Activated CD4-positive, alpha-beta T cell treated with anti-CD3 and anti-CD28 coated beads for 36 hours (primary cell): ENCODE results near the gene EML6. TPM values are rescaled to one million over a fixed set of nuclear protein-coding genes. Genes with fewer than 3 reads are reported as not detected.
"Not testable (repeated sequence)": the region's sequence is repeated elsewhere in the genome, so short reads cannot be mapped to it uniquely, and the experiment has no call there.

Experiments used
- ATAC-seq: fragments of 200-7000 bp; cut with Tn5 transposase; one replicate; pipeline ENCODE4 v1.10.0; 2021; ENCODE audit warnings: mild to moderate bottlenecking, moderate library complexity
- CTCF ChIA-PET: fragments of 350-600 bp; sonication (Branson Sonifier 250); formaldehyde crosslinking; loops from one replicate; lab custom pipeline; 2021; ENCODE audit warnings: antibody characterized with exemption; lab: Charles Lee
- POLR2A ChIA-PET: fragments of 350-600 bp; sonication (Branson Sonifier 250); formaldehyde crosslinking; loops from one replicate; lab custom pipeline; 2021; ENCODE audit warnings: antibody characterized with exemption, inconsistent platforms; lab: Charles Lee
- DNase-seq: peaks from one replicate; pipeline ENCODE4 v3.0.0-alpha.2; 2020
- H3K27ac Mint-ChIP-seq: one replicate; pipeline ENCODE4 v1.8.0; 2021; ENCODE audit warnings: mixed read lengths
- H3K27me3 Mint-ChIP-seq: one replicate; pipeline ENCODE4 v1.8.0; 2021; ENCODE audit warnings: mixed read lengths
- H3K36me3 Mint-ChIP-seq: one replicate; pipeline ENCODE4 v1.8.0; 2021; ENCODE audit warnings: low read depth, mixed read lengths
- H3K4me1 Mint-ChIP-seq: one replicate; pipeline ENCODE4 v1.8.0; 2021; ENCODE audit warnings: mixed read lengths
- H3K4me3 Mint-ChIP-seq: one replicate; pipeline ENCODE4 v1.8.0; 2021; ENCODE audit warnings: mild to moderate bottlenecking, moderate library complexity, mixed read lengths
- H3K9me3 Mint-ChIP-seq: one replicate; pipeline ENCODE4 v1.8.0; 2021; ENCODE audit warnings: low read depth, mixed read lengths
- intact Hi-C, 2 experiments: fragments of 100-400 bp; cut with DNase I in 1 of 2; cut with micrococcal nuclease in 1 of 2; formaldehyde crosslinking; loops; one replicate each; pipeline versions ENCODE4 v1.14.2 to v1.15.1; 2022 to 2024; cut with DNase I, micrococcal nuclease
- total RNA-seq, 2 experiments: library from RNA; stranded (reverse); gene quantifications; one replicate each; pipeline ENCODE4 v1.2.3, GENCODE V29; 2021

EML6 gene
- total RNA-seq, 2 experiments from 2014 or later = 0.16 to 0.30 TPM

- DNase-seq = no peak
- Mint-ChIP-seq H3K27ac (no peak overlapping the region), H3K4me3 (no peak overlapping the region), H3K9me3 (no peaks in the 10 kb centered on the region), H3K36me3 (peaks cover 39% of the 10 kb centered on the region), H3K4me1 (peaks cover 49% of the 10 kb centered on the region), H3K27me3 (no peaks in the 10 kb centered on the region)
- intact Hi-C loops = no loop called here
- ChIA-PET POLR2A (no interaction called here), CTCF (interaction anchor here (0.7 kb wide), 1 partner anchor 188 kb away, joined by 3 read pairs; no protein-coding TSS in a partner anchor)
- ATAC-seq = no peak
Observed at GRCh38 chr2:54981385-54981784, 257.9 kb downstream of the EML6 start.

GRCh38 chr2:54983345-54984220, 260.1 kb downstream of the EML6 start:
- H3K4me1 Mint-ChIP-seq = peaks cover 41% of the 10 kb centered on the region

GRCh38 chr2:54984476-54984875, 261.0 kb downstream of the EML6 start:
- no peaks in the 10 kb centered on the region for H3K9me3 Mint-ChIP-seq
- peaks cover 39% of the 10 kb centered on the region for H3K4me1 Mint-ChIP-seq
- H3K27ac Mint-ChIP-seq = no peak overlapping the region
- ChIA-PET POLR2A (no interaction called here), CTCF (interaction anchor here (1.7 kb wide), 1 partner anchor 17 kb away, joined by 4 read pairs; no protein-coding TSS in a partner anchor)
- H3K27me3 Mint-ChIP-seq = no peaks in the 10 kb centered on the region
- DNase-seq = no peak
- H3K4me3 Mint-ChIP-seq = no peak overlapping the region
- ATAC-seq = no peak
- intact Hi-C loops = no loop called here
- peaks cover 40% of the 10 kb centered on the region for H3K36me3 Mint-ChIP-seq

More at GRCh38 chr2:54983345-54984220, 260.1 kb downstream of the EML6 start:
- ATAC-seq (no peak), DNase-seq (no peak)
- no peaks in the 10 kb centered on the region for H3K27me3 Mint-ChIP-seq
- no peak overlapping the region for H3K27ac Mint-ChIP-seq
- no peaks in the 10 kb centered on the region for H3K9me3 Mint-ChIP-seq
- POLR2A ChIA-PET = interaction anchor here (0.6 kb wide), 1 partner anchor 278 kb away, joined by 3 read pairs; no protein-coding TSS in a partner anchor
- H3K36me3 Mint-ChIP-seq = peaks cover 42% of the 10 kb centered on the region
- CTCF ChIA-PET = interaction anchor here (0.7 kb wide), 1 partner anchor 8 kb away, joined by 3 read pairs; no protein-coding TSS in a partner anchor
- intact Hi-C loops = no loop called here
- no peak overlapping the region for H3K4me3 Mint-ChIP-seq

- Mint-ChIP-seq H3K27ac (no peak overlapping the region), H3K9me3 (no peaks in the 10 kb centered on the region), H3K27me3 (no peaks in the 10 kb centered on the region), H3K36me3 (peaks cover 35% of the 10 kb centered on the region), H3K4me3 (no peak overlapping the region), H3K4me1 (peaks cover 28% of the 10 kb centered on the region)
- POLR2A ChIA-PET = no interaction called here
- CTCF ChIA-PET = interaction anchor here (1.4 to 1.7 kb wide), 2 partner anchors 11 to 16 kb away, joined by 3 to 4 read pairs; no protein-coding TSS in a partner anchor
- intact Hi-C loops = no loop called here
- no peak for ATAC-seq
- no peak for DNase-seq
Observed at GRCh38 chr2:54986264-54986663, 262.8 kb downstream of the EML6 start.

GRCh38 chr2:54988612-54989011, 265.1 kb downstream of the EML6 start:
- Mint-ChIP-seq H3K36me3 (peaks cover 25% of the 10 kb centered on the region), H3K27me3 (no peaks in the 10 kb centered on the region), H3K27ac (no peak overlapping the region), H3K9me3 (no peaks in the 10 kb centered on the region), H3K4me3 (no peak overlapping the region), H3K4me1 (peaks cover 33% of the 10 kb centered on the region)
- ChIA-PET CTCF (no interaction called here), POLR2A (no interaction called here)
- intact Hi-C loops = no loop called here
- DNase-seq (no peak), ATAC-seq (no peak)

- Mint-ChIP-seq H3K4me1 (peaks cover 33% of the 10 kb centered on the region), H3K36me3 (peaks cover 19% of the 10 kb centered on the region)
- CTCF ChIA-PET = interaction anchor here (0.6 to 0.9 kb wide), 2 partner anchors 91 to 319 kb away, joined by 3 read pairs; no protein-coding TSS in a partner anchor
- H3K4me3 Mint-ChIP-seq, DNase-seq, H3K27me3 Mint-ChIP-seq, H3K27ac Mint-ChIP-seq, H3K9me3 Mint-ChIP-seq, POLR2A ChIA-PET, ATAC-seq, intact Hi-C loops: not testable (repeated sequence)
Observed at GRCh38 chr2:54990694-54991093, 267.2 kb downstream of the EML6 start.

- Mint-ChIP-seq H3K9me3 (no peaks in the 10 kb centered on the region), H3K4me3 (no peak overlapping the region), H3K27ac (no peak overlapping the region), H3K36me3 (peaks cover 6% of the 10 kb centered on the region), H3K4me1 (peaks cover 63% of the 10 kb centered on the region), H3K27me3 (no peaks in the 10 kb centered on the region)
- intact Hi-C loops = no loop called here
- ChIA-PET POLR2A (no interaction called here), CTCF (no interaction called here)
- no peak for DNase-seq
- ATAC-seq = peak; percentile 19
Observed at GRCh38 chr2:54995553-54995952, 272.1 kb downstream of the EML6 start.

GRCh38 chr2:54997826-54998225, 274.4 kb downstream of the EML6 start:
- DNase-seq (no peak), ATAC-seq (no peak)
- Mint-ChIP-seq H3K36me3 (peaks cover 6% of the 10 kb centered on the region), H3K27ac (no peak overlapping the region), H3K4me3 (no peak overlapping the region), H3K4me1 (peaks cover 68% of the 10 kb centered on the region), H3K9me3 (no peaks in the 10 kb centered on the region), H3K27me3 (no peaks in the 10 kb centered on the region)
- intact Hi-C loops = no loop called here
- ChIA-PET CTCF (no interaction called here), POLR2A (no interaction called here)

- H3K9me3 Mint-ChIP-seq = no peaks in the 10 kb centered on the region
- CTCF ChIA-PET = interaction anchor here (0.8 to 1.5 kb wide), 4 partner anchors 9 to 160 kb away, joined by 3 to 4 read pairs (median 4); no protein-coding TSS in a partner anchor
- DNase-seq (peak; percentile 20), ATAC-seq (peak; percentile 68)
- intact Hi-C loops = no loop called here
- H3K4me3 Mint-ChIP-seq = no peak overlapping the region
- peaks cover 2% of the 10 kb centered on the region for H3K36me3 Mint-ChIP-seq
- H3K27ac Mint-ChIP-seq = no peak overlapping the region
- H3K4me1 Mint-ChIP-seq = peaks cover 68% of the 10 kb centered on the region
- no peaks in the 10 kb centered on the region for H3K27me3 Mint-ChIP-seq
- POLR2A ChIA-PET = no interaction called here
Observed at GRCh38 chr2:54999182-54999581, 275.7 kb downstream of the EML6 start.

- no peak for DNase-seq
- no peak overlapping the region for H3K4me3 Mint-ChIP-seq
- intact Hi-C loops = no loop called here
- peaks cover 2% of the 10 kb centered on the region for H3K36me3 Mint-ChIP-seq
- H3K27me3 Mint-ChIP-seq = no peaks in the 10 kb centered on the region
- ATAC-seq = no peak
- no peaks in the 10 kb centered on the region for H3K9me3 Mint-ChIP-seq
- ChIA-PET CTCF (interaction anchor here (0.9 kb wide), 1 partner anchor 101 kb away, joined by 3 read pairs; no protein-coding TSS in a partner anchor), POLR2A (no interaction called here)
- H3K27ac Mint-ChIP-seq = no peak overlapping the region
- peaks cover 71% of the 10 kb centered on the region for H3K4me1 Mint-ChIP-seq
Observed at GRCh38 chr2:55000341-55000740, 276.9 kb downstream of the EML6 start.

GRCh38 chr2:55001716-55002115, 278.3 kb downstream of the EML6 start:
- ChIA-PET POLR2A (no interaction called here), CTCF (interaction anchor here (0.6 to 1.4 kb wide), 4 partner anchors 16 to 173 kb away, joined by 3 to 6 read pairs (median 4); no protein-coding TSS in a partner anchor)
- H3K4me1 Mint-ChIP-seq = peaks cover 66% of the 10 kb centered on the region
- no peak overlapping the region for H3K4me3 Mint-ChIP-seq
- H3K9me3 Mint-ChIP-seq = no peaks in the 10 kb centered on the region
- H3K27me3 Mint-ChIP-seq = no peaks in the 10 kb centered on the region
- no peaks in the 10 kb centered on the region for H3K36me3 Mint-ChIP-seq
- intact Hi-C loops = no loop called here
- ATAC-seq (no peak), DNase-seq (no peak)
- H3K27ac Mint-ChIP-seq = no peak overlapping the region
